ENCODE results near the gene LY6G6D. TPM values are rescaled to one million over a fixed set of nuclear protein-coding genes. Genes with fewer than 3 reads are reported as not detected.
"Not testable (repeated sequence)": the region's sequence is repeated elsewhere in the genome, so short reads cannot be mapped to it uniquely, and the experiment has no call there.

Gene LY6G6D
- total RNA-seq, 2 donors from 2014 or later, result not detected

DNA sequence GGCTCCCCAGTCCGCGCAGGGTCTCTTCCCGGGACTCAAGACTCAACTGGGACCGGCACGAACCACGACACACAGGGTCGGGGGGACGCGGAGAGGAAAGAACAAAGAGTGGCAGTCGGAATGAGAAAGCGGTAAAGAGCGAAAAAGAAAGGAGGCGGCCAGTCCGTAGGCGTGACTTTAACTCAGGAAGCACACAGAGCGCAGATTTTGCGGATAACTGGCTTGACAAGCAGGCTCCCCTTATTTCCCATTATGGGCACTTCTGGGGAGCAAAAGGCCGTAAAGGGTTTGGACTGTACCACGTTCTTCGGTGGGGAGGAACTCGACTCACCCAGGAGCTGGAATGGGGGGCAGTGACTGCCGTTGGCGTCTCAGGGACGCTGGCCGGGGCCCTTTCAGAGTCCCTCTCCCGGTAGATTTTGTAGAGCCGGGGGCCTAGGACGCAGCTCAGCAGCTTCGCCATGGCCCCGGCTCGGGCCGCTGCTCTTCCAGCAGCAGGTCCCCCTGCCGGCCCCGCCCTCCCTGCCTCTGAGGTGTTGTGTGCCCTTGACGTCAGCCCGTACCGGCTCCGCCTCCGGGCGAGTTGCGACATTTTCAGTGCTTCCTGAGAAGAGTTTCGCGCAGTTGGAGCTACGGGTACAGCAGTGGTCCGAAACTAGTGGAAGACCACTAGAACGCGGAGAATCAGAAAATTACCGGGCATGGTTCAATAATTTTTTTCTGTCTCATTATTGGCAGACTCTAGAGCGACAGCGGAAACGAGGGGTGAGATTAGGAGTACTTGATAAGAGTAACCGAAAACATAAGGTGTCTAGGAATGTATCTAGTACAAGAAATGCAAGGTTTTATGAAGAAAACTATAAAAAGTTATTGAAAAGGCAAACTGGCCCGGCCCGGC lies 12.1 kb upstream of the LY6G6D start, which contains the start of gene ABHD16A:
TSS of gene ABHD16A (minus strand) at position 506 of the 898 bp plus-strand sequence. CDS start at position 463, 43 bp downstream.
- Mint-ChIP-seq H3K4me3 (peak within 1 kb of the TSS; percentile 98), H3K36me3 (ENCODE audit: low read depth) (peaks cover 32% of the 10 kb centered on the region), H3K4me1 (peaks cover 14% of the 10 kb centered on the region), H3K27ac (peak within 1 kb of the TSS; percentile 98), H3K27me3 (no peaks in the 10 kb centered on the region), H3K9me3 (no peaks in the 10 kb centered on the region)
- peak; percentile 97 for ATAC-seq (replicated peaks)

DNA sequence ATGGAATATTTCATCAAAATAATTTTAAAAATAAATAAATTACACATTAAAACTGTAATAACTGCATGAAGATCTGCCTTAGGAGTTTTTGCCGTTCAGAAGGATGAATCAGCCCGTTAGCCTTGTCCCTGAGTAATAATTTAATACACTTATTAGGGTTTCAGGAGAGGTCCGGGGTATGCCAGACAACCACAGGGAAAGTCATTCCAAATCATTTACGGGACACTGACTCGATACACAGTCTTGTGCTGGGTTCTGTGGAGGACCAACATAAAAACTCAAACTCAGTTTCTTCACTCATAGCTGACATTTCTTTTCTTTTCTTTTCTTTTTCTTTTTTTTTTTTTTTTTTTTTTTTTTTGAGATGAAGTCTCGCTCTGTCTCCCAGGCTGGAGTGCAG lies 9.2 kb upstream of the LY6G6D start:
- no peak overlapping the region for H3K27ac Mint-ChIP-seq
- H3K9me3 Mint-ChIP-seq, result no peaks in the 10 kb centered on the region
- H3K36me3 Mint-ChIP-seq (ENCODE audit: low read depth), result peaks cover 5% of the 10 kb centered on the region
- no peaks in the 10 kb centered on the region for H3K27me3 Mint-ChIP-seq
- no peak overlapping the region for H3K4me3 Mint-ChIP-seq
- no peak for ATAC-seq (replicated peaks)
- peaks cover 17% of the 10 kb centered on the region for H3K4me1 Mint-ChIP-seq

DNA sequence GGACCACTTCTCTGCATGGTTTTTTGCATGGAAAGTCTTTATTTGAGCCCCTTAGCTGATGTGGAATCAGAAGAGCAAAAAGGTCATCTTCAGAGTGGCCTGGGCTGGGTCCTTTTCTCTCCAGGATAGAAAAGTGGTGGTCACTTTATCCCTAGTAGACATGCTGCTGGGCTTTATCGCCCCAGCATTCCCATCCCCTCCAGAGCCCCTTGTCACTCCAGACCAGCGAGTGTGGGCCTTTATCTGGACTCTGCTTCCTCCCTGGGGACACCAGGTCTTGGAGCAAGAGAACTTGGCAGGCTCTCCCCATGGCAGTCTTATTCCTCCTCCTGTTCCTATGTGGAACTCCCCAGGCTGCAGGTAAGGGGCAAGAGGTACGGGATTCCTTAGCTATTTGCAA lies 8.5 kb upstream of the LY6G6D start, which contains the start of gene LY6G6F:
TSS of gene LY6G6F (plus strand) at position 268 of the 400 bp plus-strand sequence. CDS start at position 309, 41 bp downstream.
- no peaks in the 10 kb centered on the region for H3K27me3 Mint-ChIP-seq
- ATAC-seq (replicated peaks), result no peak
- H3K4me1 Mint-ChIP-seq, result peaks cover 11% of the 10 kb centered on the region
- no peak within 1 kb of the TSS for H3K4me3 Mint-ChIP-seq
- H3K9me3 Mint-ChIP-seq, result no peaks in the 10 kb centered on the region
- H3K27ac Mint-ChIP-seq, result no peak within 1 kb of the TSS
- H3K36me3 Mint-ChIP-seq (ENCODE audit: low read depth), result no peaks in the 10 kb centered on the region

DNA sequence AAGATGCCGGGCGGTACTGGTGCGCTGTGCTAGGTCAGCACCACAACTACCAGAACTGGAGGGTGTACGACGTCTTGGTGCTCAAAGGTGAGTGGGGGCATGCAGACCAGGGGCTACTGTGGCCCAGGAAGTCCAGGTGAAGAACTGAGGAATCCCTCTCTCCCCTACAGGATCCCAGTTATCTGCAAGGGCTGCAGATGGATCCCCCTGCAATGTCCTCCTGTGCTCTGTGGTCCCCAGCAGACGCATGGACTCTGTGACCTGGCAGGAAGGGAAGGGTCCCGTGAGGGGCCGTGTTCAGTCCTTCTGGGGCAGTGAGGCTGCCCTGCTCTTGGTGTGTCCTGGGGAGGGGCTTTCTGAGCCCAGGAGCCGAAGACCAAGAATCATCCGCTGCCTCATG lies 7.4 kb upstream of the LY6G6D start:
- Mint-ChIP-seq H3K27me3 (no peaks in the 10 kb centered on the region), H3K4me3 (no peak overlapping the region), H3K4me1 (peaks cover 10% of the 10 kb centered on the region), H3K9me3 (no peaks in the 10 kb centered on the region), H3K27ac (no peak overlapping the region), H3K36me3 (ENCODE audit: low read depth) (no peaks in the 10 kb centered on the region)
- ATAC-seq (replicated peaks), result no peak

DNA sequence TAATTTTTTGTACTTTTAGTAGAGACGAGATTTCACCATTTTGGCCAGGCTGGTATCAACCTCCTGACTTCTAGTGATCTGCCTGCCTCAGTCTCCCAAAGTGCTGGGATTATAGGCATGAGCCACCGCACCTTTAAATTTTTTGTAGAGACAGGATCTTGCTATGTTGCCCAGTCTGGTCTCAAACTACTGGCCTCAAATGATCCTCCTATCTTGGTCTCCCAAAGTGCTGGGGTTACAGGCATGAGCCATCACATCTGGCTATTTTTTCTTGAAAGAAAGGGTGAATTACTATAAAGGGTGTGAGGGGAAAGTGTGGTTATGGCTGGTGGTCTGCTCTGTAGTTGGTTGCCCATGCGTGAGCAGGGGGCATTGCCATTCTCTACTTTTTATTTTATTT lies 6.9 kb upstream of the LY6G6D start:
- ATAC-seq (replicated peaks), result no peak
- Mint-ChIP-seq H3K9me3 (no peaks in the 10 kb centered on the region), H3K36me3 (ENCODE audit: low read depth) (no peaks in the 10 kb centered on the region), H3K4me1 (peaks cover 9% of the 10 kb centered on the region), H3K27ac (no peak overlapping the region), H3K4me3 (no peak overlapping the region), H3K27me3 (no peaks in the 10 kb centered on the region)

DNA sequence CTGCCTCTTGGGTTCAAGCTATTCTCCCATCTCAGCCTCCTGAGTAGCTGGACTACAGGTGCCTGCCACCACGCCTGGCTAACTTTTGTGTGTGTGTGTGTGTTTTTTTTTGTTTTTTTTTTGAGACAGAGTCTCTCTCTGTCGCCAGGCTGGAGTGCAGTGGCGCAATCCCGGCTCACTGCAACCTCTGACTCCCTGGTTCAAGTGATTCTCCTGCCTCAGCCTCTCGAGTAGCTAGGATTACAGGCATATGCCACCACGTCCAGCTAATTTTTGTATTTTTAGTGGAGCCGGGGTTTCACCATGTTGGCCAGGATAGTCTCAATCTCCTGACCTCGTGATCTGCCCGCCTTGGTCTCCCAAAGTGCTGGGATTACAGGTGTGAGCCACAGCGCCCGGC lies 6.0 kb upstream of the LY6G6D start:
- not testable (repeated sequence) for ATAC-seq (replicated peaks); H3K27me3 Mint-ChIP-seq; H3K36me3 Mint-ChIP-seq (ENCODE audit: low read depth); H3K4me3 Mint-ChIP-seq; H3K9me3 Mint-ChIP-seq; H3K4me1 Mint-ChIP-seq; H3K27ac Mint-ChIP-seq

DNA sequence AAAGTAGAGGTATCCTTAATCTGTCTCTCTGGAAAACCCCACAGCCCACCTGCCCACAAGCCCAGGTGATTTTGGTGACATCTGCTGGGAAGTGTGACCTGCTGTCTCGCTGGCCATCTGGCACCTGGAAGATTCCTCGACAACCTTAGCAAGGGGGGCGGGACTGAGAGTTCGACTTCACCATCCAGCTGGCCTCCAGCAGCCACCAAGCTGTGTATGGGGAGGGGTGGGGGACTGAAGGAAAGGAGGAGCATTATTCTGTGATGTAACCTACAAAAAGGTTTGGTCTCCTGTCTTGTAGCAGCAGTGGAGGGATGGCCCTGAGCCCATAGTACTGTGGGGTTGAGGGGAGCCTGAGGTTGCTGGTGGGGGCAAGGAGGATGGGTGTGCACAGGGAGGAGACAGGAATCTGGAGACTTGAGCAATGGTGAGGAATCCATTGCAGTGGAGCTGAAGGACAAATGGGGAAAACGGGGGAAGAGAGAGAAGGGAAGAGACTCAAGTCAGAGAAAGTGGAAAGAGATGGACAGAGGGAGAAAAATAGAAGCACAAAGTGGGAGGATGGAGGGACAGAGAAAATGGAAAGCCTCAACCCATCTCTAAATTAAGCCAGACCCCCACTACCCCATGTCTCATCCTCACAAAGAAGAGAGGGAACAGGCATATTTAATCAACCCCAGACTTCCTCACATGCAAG lies 4.5 kb upstream of the LY6G6D start:
- H3K4me3 Mint-ChIP-seq, result no peak overlapping the region
- H3K36me3 Mint-ChIP-seq (ENCODE audit: low read depth), result no peaks in the 10 kb centered on the region
- no peaks in the 10 kb centered on the region for H3K27me3 Mint-ChIP-seq
- H3K9me3 Mint-ChIP-seq, result no peaks in the 10 kb centered on the region
- peaks cover 5% of the 10 kb centered on the region for H3K4me1 Mint-ChIP-seq
- no peak for ATAC-seq (replicated peaks)
- peak overlapping the region; percentile 47 for H3K27ac Mint-ChIP-seq

DNA sequence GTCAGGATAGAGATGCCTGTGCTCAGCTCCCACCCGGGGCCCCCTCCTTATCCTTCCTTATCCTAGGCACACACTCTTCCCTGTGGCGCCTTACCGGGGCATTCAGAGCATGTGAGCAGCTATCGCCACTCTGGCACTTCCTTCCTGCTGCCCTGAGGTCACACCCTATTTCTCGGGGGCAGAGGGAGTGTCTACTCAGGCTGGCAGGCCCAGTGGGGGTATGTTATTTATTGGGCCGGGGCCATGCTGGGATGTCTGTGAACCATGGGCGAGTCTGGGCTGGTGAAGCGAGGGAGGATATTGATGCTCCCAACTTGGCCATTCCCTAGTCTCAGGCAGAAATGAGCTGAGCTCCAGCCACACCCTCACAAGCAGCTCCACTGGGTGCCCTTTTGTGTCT lies 3.9 kb upstream of the LY6G6D start:
- no peak for ATAC-seq (replicated peaks)

DNA sequence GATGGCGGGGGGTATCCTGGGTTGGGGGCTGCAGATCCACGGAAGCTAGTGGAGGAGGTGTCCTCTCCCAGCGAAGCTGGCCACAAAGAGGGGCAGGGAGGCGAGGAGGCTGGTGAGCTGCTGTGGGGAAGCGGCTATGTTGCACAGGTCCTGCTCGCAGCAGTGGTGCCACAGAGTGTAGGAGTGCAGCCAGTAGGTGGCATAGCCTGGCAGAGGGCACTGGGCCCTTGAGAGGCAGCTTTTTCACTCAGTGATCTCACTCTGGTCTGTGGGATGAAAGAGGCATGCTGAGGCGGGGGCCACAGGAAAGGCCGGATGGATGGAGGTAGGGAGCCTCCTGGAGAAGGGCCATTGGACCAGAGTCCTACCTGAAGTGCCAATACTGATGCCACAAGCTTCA lies 2.9 kb upstream of the LY6G6D start:
- Mint-ChIP-seq H3K9me3 (no peaks in the 10 kb centered on the region), H3K4me3 (no peak overlapping the region), H3K4me1 (peaks cover 5% of the 10 kb centered on the region), H3K27me3 (no peaks in the 10 kb centered on the region), H3K36me3 (ENCODE audit: low read depth) (no peaks in the 10 kb centered on the region), H3K27ac (peak overlapping the region; percentile 38)
- no peak for ATAC-seq (replicated peaks)

More for the DNA sequence above, 3.9 kb upstream of the LY6G6D start:
- peak overlapping the region; percentile 47 for H3K27ac Mint-ChIP-seq
- no peaks in the 10 kb centered on the region for H3K9me3 Mint-ChIP-seq
- H3K27me3 Mint-ChIP-seq, result no peaks in the 10 kb centered on the region
- H3K4me3 Mint-ChIP-seq, result no peak overlapping the region
- H3K4me1 Mint-ChIP-seq, result peaks cover 5% of the 10 kb centered on the region
- H3K36me3 Mint-ChIP-seq (ENCODE audit: low read depth), result no peaks in the 10 kb centered on the region

DNA sequence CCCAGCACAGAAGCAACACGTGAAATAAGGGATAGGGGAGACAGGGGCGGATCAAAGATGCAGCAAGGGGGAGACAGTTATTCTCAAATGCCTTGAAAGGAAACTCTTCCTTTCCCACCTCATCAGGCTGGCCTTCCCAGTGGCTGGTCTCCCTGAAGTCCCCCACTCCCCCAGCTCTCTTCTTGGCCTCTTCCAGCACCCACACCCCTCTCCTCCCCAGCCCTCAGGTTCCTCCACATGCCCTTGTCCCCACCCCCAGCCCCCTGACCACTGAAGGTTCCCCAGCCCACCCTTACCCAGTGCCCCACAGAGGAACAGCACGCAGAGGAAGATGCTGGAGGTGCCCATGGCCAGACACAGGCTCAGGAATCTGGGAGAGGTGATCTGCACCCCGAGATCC lies 1.7 kb upstream of the LY6G6D start:
- Mint-ChIP-seq H3K36me3 (ENCODE audit: low read depth) (no peaks in the 10 kb centered on the region), H3K4me1 (peaks cover 5% of the 10 kb centered on the region), H3K4me3 (no peak overlapping the region), H3K27ac (no peak overlapping the region), H3K9me3 (no peaks in the 10 kb centered on the region), H3K27me3 (no peaks in the 10 kb centered on the region)
- ATAC-seq (replicated peaks), result no peak

DNA sequence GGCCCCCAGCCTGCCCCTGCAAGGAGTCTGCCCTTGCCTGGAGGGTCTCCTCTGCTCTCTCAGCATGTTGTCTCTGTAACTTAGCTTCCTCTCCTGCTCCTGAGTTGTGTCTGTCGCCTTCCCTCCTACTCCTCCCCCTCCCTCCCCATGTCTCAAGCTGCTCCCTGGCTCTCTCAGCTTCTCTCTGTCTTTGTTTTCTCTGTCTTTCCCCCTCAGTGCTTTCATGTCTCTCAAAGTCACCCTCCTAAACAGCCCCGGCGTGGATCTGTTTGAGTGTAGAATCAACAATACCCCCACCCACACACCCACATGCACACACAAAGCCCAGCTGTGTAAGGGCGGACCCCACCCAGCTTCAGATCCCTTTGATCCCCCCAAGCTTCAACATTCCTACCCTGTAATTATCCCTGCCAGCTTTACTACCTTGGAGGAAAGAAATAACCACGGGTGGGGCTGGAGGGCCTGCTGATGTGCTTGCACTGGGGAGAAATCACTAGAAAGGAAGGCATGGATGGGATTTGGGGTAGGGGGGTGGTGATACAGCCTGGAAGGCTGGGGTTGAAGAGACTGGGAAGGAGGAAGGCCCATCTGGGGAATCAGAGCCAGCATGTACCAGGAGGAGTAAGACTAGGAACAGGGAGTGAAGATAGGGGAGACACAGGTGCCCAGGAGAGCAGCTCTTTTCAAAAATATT lies 1.0 kb upstream of the LY6G6D start:
- H3K27ac Mint-ChIP-seq, result no peak overlapping the region

DNA sequence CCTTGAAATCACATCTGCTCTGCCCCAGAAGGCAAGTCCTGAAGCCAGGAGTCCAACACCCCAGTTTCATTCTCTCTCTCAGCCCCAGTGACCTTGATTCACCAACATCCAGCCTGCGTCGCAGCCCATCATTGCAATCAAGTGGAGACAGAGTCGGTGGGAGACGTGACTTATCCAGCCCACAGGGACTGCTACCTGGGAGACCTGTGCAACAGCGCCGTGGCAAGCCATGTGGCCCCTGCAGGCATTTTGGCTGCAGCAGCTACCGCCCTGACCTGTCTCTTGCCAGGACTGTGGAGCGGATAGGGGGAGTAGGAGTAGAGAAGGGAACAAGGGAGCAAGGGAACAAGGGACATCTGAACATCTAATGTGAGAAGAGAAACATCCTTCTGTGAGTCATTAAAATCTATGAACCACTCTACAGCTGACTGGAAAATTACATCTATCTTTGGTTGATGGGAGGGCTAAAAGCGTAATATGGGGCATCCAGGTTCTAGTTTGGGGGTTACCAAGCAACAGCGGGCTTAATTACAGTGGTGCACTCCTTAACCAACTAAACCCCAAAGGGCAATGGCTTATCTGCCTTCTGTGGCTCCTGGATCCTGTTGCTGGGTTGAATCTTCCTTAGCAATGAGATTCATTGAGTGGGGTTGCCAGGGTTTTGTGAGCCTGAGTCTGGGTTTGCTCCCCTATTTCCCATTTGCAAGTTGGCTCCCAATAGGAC lies 2.5 kb downstream of the LY6G6D start:
- Mint-ChIP-seq H3K27me3 (no peaks in the 10 kb centered on the region), H3K27ac (no peak overlapping the region), H3K9me3 (no peaks in the 10 kb centered on the region), H3K4me3 (no peak overlapping the region), H3K4me1 (peaks cover 5% of the 10 kb centered on the region), H3K36me3 (ENCODE audit: low read depth) (no peaks in the 10 kb centered on the region)
- ATAC-seq (replicated peaks), result no peak

More for the DNA sequence above, 1.0 kb upstream of the LY6G6D start:
- Mint-ChIP-seq H3K27me3 (no peaks in the 10 kb centered on the region), H3K4me3 (no peak overlapping the region), H3K36me3 (ENCODE audit: low read depth) (no peaks in the 10 kb centered on the region), H3K9me3 (no peaks in the 10 kb centered on the region), H3K4me1 (peaks cover 5% of the 10 kb centered on the region)
- no peak for ATAC-seq (replicated peaks)

DNA sequence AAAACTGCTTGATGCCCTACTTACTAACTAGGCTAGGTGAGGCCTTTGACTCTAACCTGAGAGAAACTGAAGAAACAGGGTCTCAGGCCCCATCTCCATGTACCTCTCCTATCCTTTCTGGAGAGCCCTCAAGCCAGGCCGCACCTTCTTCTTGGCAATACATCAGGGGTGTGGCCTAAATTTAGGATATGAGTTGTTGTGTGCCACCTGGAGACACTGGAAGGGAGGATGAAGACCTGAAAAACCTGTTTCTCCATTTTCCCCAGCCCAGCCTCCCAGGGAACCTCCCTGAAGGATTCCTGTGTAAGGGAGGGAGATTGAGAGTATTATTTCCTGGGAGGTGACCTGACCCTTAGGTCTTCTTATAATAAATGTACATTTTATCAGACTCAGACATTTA lies 3.1 kb downstream of the LY6G6D start:
- Mint-ChIP-seq H3K36me3 (ENCODE audit: low read depth) (no peaks in the 10 kb centered on the region), H3K27ac (peak overlapping the region; percentile 50), H3K4me3 (no peak overlapping the region), H3K27me3 (no peaks in the 10 kb centered on the region), H3K9me3 (no peaks in the 10 kb centered on the region), H3K4me1 (peaks cover 5% of the 10 kb centered on the region)
- no peak for ATAC-seq (replicated peaks)

DNA sequence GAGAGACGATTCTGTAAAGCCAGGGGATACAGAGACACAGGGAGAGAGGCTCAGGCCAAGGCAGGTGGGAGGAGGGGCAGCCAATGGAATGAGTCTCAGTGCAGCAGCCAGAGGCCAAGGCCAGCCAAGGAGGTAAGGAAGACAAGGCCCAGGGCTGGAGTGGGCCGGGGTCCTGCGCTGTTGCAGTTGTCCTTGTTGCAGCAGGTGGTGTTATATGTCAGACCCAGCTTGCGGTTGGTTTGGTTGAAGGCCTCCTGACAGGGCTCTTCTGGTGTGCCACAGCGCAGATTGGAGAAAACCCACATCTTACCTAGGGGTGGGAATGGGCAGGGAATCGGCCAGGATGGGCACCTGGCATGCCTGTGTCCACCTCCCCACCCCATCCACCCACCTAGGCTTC lies 3.9 kb downstream of the LY6G6D start:
- H3K9me3 Mint-ChIP-seq, result no peaks in the 10 kb centered on the region
- H3K27ac Mint-ChIP-seq, result peak overlapping the region; percentile 50
- no peaks in the 10 kb centered on the region for H3K27me3 Mint-ChIP-seq
- no peaks in the 10 kb centered on the region for H3K36me3 Mint-ChIP-seq (ENCODE audit: low read depth)
- no peak overlapping the region for H3K4me3 Mint-ChIP-seq
- H3K4me1 Mint-ChIP-seq, result peaks cover 5% of the 10 kb centered on the region
- no peak for ATAC-seq (replicated peaks)
